HCT116 (cell line): ENCODE measurements around the gene ACBD3. TPM values are rescaled to one million over a fixed set of nuclear protein-coding genes. Genes with fewer than 3 reads are reported as not detected.

Experiments used
- ATAC-seq: fragments of 200-7000 bp; cut with Tn5 transposase; 2 replicates; pipeline ENCODE4 v1.9.1; 2020; ENCODE audit warnings: mild to moderate bottlenecking, moderate library complexity
- BruUV-seq: library from RNA; stranded (reverse); fragments of 400-500 nt; replicated peaks from 2 replicates; lab custom pipeline; 2021; lab: Mats Ljungman, UMichigan
- CTCF ChIA-PET: fragments of 300-600 bp; sonication (Branson Sonifier 250); formaldehyde crosslinking; loops from one replicate; lab custom pipeline; 2021; ENCODE audit warnings: antibody characterized with exemption; lab: Charles Lee
- POLR2A ChIA-PET: fragments of 300-600, 350-600 bp; sonication (Branson Sonifier 250); formaldehyde crosslinking; loops from one replicate; lab custom pipeline; 2021; ENCODE audit warnings: antibody characterized with exemption; lab: Charles Lee
- RAD21 ChIA-PET, 2 experiments: fragments of 300-600 bp; sonication (Branson Sonifier 250); formaldehyde crosslinking; loops; one replicate each; lab custom pipeline; 2023; ENCODE audit warnings: low total read pairs in 2 of 2; ENCODE audit not compliant: uncharacterized antibody in 2 of 2, unreplicated experiment in 2 of 2, low non-redundant PET in 1 of 2; lab: Charles Lee
- DNase-seq: peaks from one replicate; pipeline ENCODE4 v3.0.0-alpha.2; 2010; ENCODE audit warnings: low read depth, low spot score
- H2AFZ ChIP-seq: fragments of 200-600 bp; shearing (Covaris generic), sonication (generic); 2 replicates; pipeline ENCODE4 v1.6.1; 2017; ENCODE audit warnings: low read depth, mixed run types, mixed read lengths, antibody characterized with exemption, low read length; ENCODE audit not compliant: poor library complexity, severe bottlenecking
- H3K27ac ChIP-seq: 2 replicates; pipeline ENCODE4 v1.5.1; 2012; ENCODE audit warnings: low read depth, low read length
- H3K27me3 ChIP-seq: fragments of 200-600 bp; sonication (generic); 2 replicates; pipeline ENCODE4 v1.6.1; 2016; ENCODE audit warnings: mixed run types, low read length, mixed read lengths; ENCODE audit not compliant: insufficient read depth
- H3K36me3 ChIP-seq, 2 experiments: fragments of 200-500 bp in 1 of 2; fragments of 200-600 bp in 1 of 2; sonication (Bioruptor generic) in 1 of 2; sonication (generic) in 1 of 2; 2 replicates each; pipeline versions ENCODE4 v1.5.1 to v1.6.1; 2014 to 2016; ENCODE audit warnings: low read length in 2 of 2, inconsistent platforms in 1 of 2, mixed read lengths in 1 of 2, mixed run types in 1 of 2; ENCODE audit not compliant: insufficient read depth in 2 of 2, control insufficient read depth in 1 of 2
- H3K4me1 ChIP-seq, 2 experiments: fragments of 200-600 bp in 1 of 2; sonication (generic) in 1 of 2; 2 replicates each; pipeline versions ENCODE4 v1.5.1 to v1.6.1; 2012 to 2017; ENCODE audit warnings: low read length in 2 of 2, inconsistent platforms in 1 of 2, mild to moderate bottlenecking in 1 of 2, mixed read lengths in 1 of 2, mixed run types in 1 of 2, moderate library complexity in 1 of 2; ENCODE audit not compliant: insufficient read depth in 2 of 2, control insufficient read depth in 1 of 2
- H3K4me2 ChIP-seq: fragments of 200-600 bp; sonication (generic); 2 replicates; pipeline ENCODE4 v1.6.1; 2017; ENCODE audit warnings: mixed run types, low read length, mixed read lengths
- H3K4me3 ChIP-seq, 2 experiments: fragments of 200-600 bp in 1 of 2; sonication (generic) in 1 of 2; replicated peaks in 1 of 2; 2 replicates each; pipeline ENCODE4 v1.5.1; 2011 to 2016; ENCODE audit warnings: low read length in 2 of 2, control low read depth in 1 of 2, low read depth in 1 of 2, mild to moderate bottlenecking in 1 of 2, mixed read lengths in 1 of 2, mixed run types in 1 of 2
- H3K79me2 ChIP-seq: fragments of 200-600 bp; sonication (generic); 2 replicates; pipeline ENCODE4 v1.6.1; 2017; ENCODE audit warnings: mild to moderate bottlenecking, mixed run types, low read length, moderate library complexity, mixed read lengths; ENCODE audit not compliant: insufficient read depth
- H3K9ac ChIP-seq: fragments of 200-600 bp; sonication (generic); 2 replicates; pipeline ENCODE4 v1.6.1; 2016; ENCODE audit warnings: low read length, mixed read lengths
- H3K9me2 ChIP-seq: fragments of 200-600 bp; sonication (generic), shearing (Covaris generic); 2 replicates; pipeline ENCODE4 v1.6.1; 2017; ENCODE audit warnings: mixed run types, mild to moderate bottlenecking, moderate library complexity; ENCODE audit not compliant: insufficient read depth
- H3K9me3 ChIP-seq, 2 experiments: fragments of 200-500 bp in 1 of 2; fragments of 200-600 bp in 1 of 2; sonication (Bioruptor generic) in 1 of 2; sonication (generic) in 1 of 2; 2 replicates each; pipeline ENCODE4 v1.6.1; 2014 to 2017; ENCODE audit warnings: low read length in 2 of 2, mixed read lengths in 2 of 2, inconsistent platforms in 1 of 2, low read depth in 1 of 2, mild to moderate bottlenecking in 1 of 2, mixed run types in 1 of 2, moderate library complexity in 1 of 2; ENCODE audit not compliant: control insufficient read depth in 1 of 2, insufficient read depth in 1 of 2
- H4K20me1 ChIP-seq: fragments of 200-600 bp; sonication (generic), shearing (Covaris generic); 2 replicates; pipeline ENCODE4 v1.6.1; 2017; ENCODE audit warnings: mixed run types, mild to moderate bottlenecking, moderate library complexity; ENCODE audit not compliant: insufficient read depth
- ATF3 ChIP-seq: IDR thresholded peaks from 2 replicates; pipeline ENCODE4 v1.6.1; 2012
- CTCF ChIP-seq, 3 experiments: fragments of 200-600 bp in 1 of 3; sonication (generic) in 1 of 3; IDR thresholded peaks in 2 of 3; conservative IDR thresholded peaks in 1 of 3; 2 replicates each; pipeline ENCODE4 v1.5.1; 2012 to 2017; ENCODE audit warnings: low read depth in 2 of 3, low read length in 2 of 3, antibody characterized with exemption in 1 of 3, borderline replicate concordance in 1 of 3, control low read depth in 1 of 3, mild to moderate bottlenecking in 1 of 3, mixed read lengths in 1 of 3, mixed run types in 1 of 3, moderate library complexity in 1 of 3; ENCODE audit not compliant: insufficient read depth in 1 of 3
- POLR2AphosphoS5 ChIP-seq: IDR thresholded peaks from 2 replicates; pipeline ENCODE4 v1.6.1; 2011; ENCODE audit warnings: mild to moderate bottlenecking, low read depth, low read length, moderate library complexity
- ZBTB33 ChIP-seq: IDR thresholded peaks from 2 replicates; pipeline ENCODE4 v1.6.1; 2011; ENCODE audit warnings: mild to moderate bottlenecking, low read length, moderate library complexity; ENCODE audit not compliant: insufficient replicate concordance; ENCODE audit errors: extremely low read depth
- ZNF274 ChIP-seq: fragments of 200-500 bp; sonication (Bioruptor generic); IDR thresholded peaks from 2 replicates; pipeline ENCODE4 v1.6.1; 2014; ENCODE audit warnings: mild to moderate bottlenecking, low read depth, low read length, inconsistent platforms
- intact Hi-C: fragments of 100-400 bp; cut with micrococcal nuclease; formaldehyde crosslinking; loops from 2 replicates; pipeline ENCODE4 v1.10.0; 2022
- total RNA-seq: library from RNA; stranded (reverse); gene quantifications from one replicate; pipeline ENCODE4 v1.2.1, GENCODE V29; 2021; ENCODE audit not compliant: unreplicated experiment

Gene ACBD3
- total RNA-seq, 1 experiment from 2014 or later = 29.6 TPM

- CTCF ChIA-PET = interaction anchor here (1.2 kb wide), 1 partner anchor 53 kb away, joined by 4 read pairs; no protein-coding TSS in a partner anchor
- intact Hi-C loops = no loop called here
- H3K36me3 ChIP-seq = no peaks in the 10 kb centered on the region
- no peaks in the 10 kb centered on the region for H4K20me1 ChIP-seq
- H3K27me3 ChIP-seq = no peaks in the 10 kb centered on the region
- H3K4me3 ChIP-seq = no peak overlapping the region
- POLR2A ChIA-PET = no interaction called here
- H3K9me2 ChIP-seq = no peaks in the 10 kb centered on the region
- no peaks in the 10 kb centered on the region for H3K9me3 ChIP-seq
- DNase-seq = no peak
- BruUV-seq = no TSS peak
- no peak overlapping the region for H3K4me2 ChIP-seq
- no peaks in the 10 kb centered on the region for H3K79me2 ChIP-seq
- RAD21 ChIA-PET = no interaction called here
- H3K4me1 ChIP-seq = peaks cover 0 to 8% of the 10 kb centered on the region in 2 experiments; a peak in 2 of 4 replicates
- no peak for ATAC-seq
- TF ChIP-seq ZNF274 (no peak), ATF3 (no peak), ZBTB33 (no peak), CTCF (IDR thresholded peaks at IDR 0.05 in 2 of 3, conservative IDR thresholded peaks at IDR 0.05 in 1 of 3; ENCODE audit: borderline replicate concordance in 1 of 3, insufficient read depth in 1 of 3, low read depth in 2 of 3, low read length in 2 of 3) (no peak), POLR2AphosphoS5 (no peak)
- H3K9ac ChIP-seq = no peak overlapping the region
- H3K27ac ChIP-seq = no peak overlapping the region
- H2AFZ ChIP-seq = no peak overlapping the region
These were observed 69.2 kb downstream of the ACBD3 start for GRCh38 chr1:226117330-226117729.
